ENCODE measurements around the gene THSD4.
A peak's percentile ranks its signal among the peaks of the same experiment; 100 is the strongest.

- no peak for TF ChIP-seq POLR2A (IDR thresholded peaks at IDR 0.05)
- peak; percentile 90 to 93 (median 92) for TF ChIP-seq CTCF (IDR thresholded peaks at IDR 0.05)
These were observed 333.4 kb downstream of the THSD4 start for GRCh38 chr15:71448688-71449114.
